MCF 10A (cell line): Measurements from ENCODE around the gene ZNF829. TPM values are rescaled to one million over a fixed set of nuclear protein-coding genes. Genes with fewer than 3 reads are reported as not detected.

Source experiments
- BruUV-seq: library from RNA; stranded (reverse); fragments of 400-500 nt; replicated peaks from 2 replicates; lab custom pipeline; 2021; lab: Mats Ljungman, UMichigan
- CTCF ChIA-PET: fragments of 300-600 bp; sonication (Branson Sonifier 250); formaldehyde crosslinking; extraction: SDS; loops from one replicate; lab custom pipeline; 2021; ENCODE audit warnings: antibody characterized with exemption, inconsistent platforms; lab: Yijun Ruan, JAX
- POLR2A ChIA-PET: fragments of 300-600, 350-650 bp; sonication (Branson Sonifier 250); formaldehyde crosslinking; extraction: SDS; loops from one replicate; lab custom pipeline; 2020; ENCODE audit warnings: antibody characterized with exemption, inconsistent platforms; lab: Yijun Ruan, JAX
- DNase-seq: peaks from one replicate; pipeline ENCODE4 v3.0.0-alpha.2; 2018; ENCODE audit not compliant: unreplicated experiment
- H3K27ac Mint-ChIP-seq: one replicate; pipeline ENCODE4 v1.8.0; 2022; ENCODE audit warnings: mild to moderate bottlenecking, low read depth, mixed read lengths; ENCODE audit not compliant: unreplicated experiment
- H3K27me3 Mint-ChIP-seq: one replicate; pipeline ENCODE4 v1.8.0; 2022; ENCODE audit warnings: mixed read lengths; ENCODE audit not compliant: insufficient read depth, unreplicated experiment
- H3K36me3 Mint-ChIP-seq: one replicate; pipeline ENCODE4 v1.8.0; 2022; ENCODE audit warnings: mild to moderate bottlenecking, moderate library complexity, mixed read lengths; ENCODE audit not compliant: insufficient read depth, unreplicated experiment
- H3K4me1 Mint-ChIP-seq: one replicate; pipeline ENCODE4 v1.8.0; 2022; ENCODE audit warnings: mixed read lengths; ENCODE audit not compliant: insufficient read depth, unreplicated experiment
- H3K4me3 Mint-ChIP-seq: one replicate; pipeline ENCODE4 v1.8.0; 2022; ENCODE audit warnings: mild to moderate bottlenecking, moderate library complexity, mixed read lengths; ENCODE audit not compliant: unreplicated experiment
- H3K9me3 Mint-ChIP-seq: one replicate; pipeline ENCODE4 v1.8.0; 2022; ENCODE audit warnings: mixed read lengths; ENCODE audit not compliant: unreplicated experiment
- CTCF ChIP-seq: fragments of 200-600 bp; IDR thresholded peaks from one replicate; pipeline ENCODE4 v1.8.0; 2022; ENCODE audit warnings: antibody characterized with exemption, mild to moderate bottlenecking; ENCODE audit not compliant: unreplicated experiment
- intact Hi-C: fragments of 100-400 bp; cut with micrococcal nuclease; formaldehyde crosslinking; loops from 2 replicates; pipeline ENCODE4 v1.14.1; 2022
- total RNA-seq: library from RNA; stranded (reverse); gene quantifications from 2 replicates; pipeline ENCODE4 v1.2.3, GENCODE V29; 2022

Gene ZNF829
- total RNA-seq, 1 experiment from 2014 or later = 3.3 TPM

- H3K36me3 Mint-ChIP-seq = peaks cover 13% of the 10 kb centered on the region
- DNase-seq = no peak
- no peaks in the 10 kb centered on the region for H3K27me3 Mint-ChIP-seq
- ChIA-PET CTCF (interaction anchor here (0.8 kb wide), 1 partner anchor 11 kb away, joined by 3 read pairs; no protein-coding TSS in a partner anchor), POLR2A (interaction anchor here (0.7 to 0.9 kb wide), 2 partner anchors 112 to 377 kb away, joined by 3 to 4 read pairs; partner anchors contain the start of genes ZNF529 and ZNF790)
- H3K4me3 Mint-ChIP-seq = no peak overlapping the region
- peaks cover 26% of the 10 kb centered on the region for H3K9me3 Mint-ChIP-seq
- no peak for TF ChIP-seq CTCF
- no TSS peak for BruUV-seq
- H3K27ac Mint-ChIP-seq = no peak overlapping the region
- no peaks in the 10 kb centered on the region for H3K4me1 Mint-ChIP-seq
- intact Hi-C loops = no loop called here
These were observed 34.4 kb upstream of the ZNF829 start for GRCh38 chr19:36950335-36951119.

- no TSS peak for BruUV-seq
- Mint-ChIP-seq H3K27ac (no peak overlapping the region), H3K4me1 (no peaks in the 10 kb centered on the region), H3K36me3 (peaks cover 27% of the 10 kb centered on the region), H3K4me3 (no peak overlapping the region), H3K9me3 (peaks cover 44% of the 10 kb centered on the region), H3K27me3 (no peaks in the 10 kb centered on the region)
- POLR2A ChIA-PET = interaction anchor here (0.8 kb wide), 1 partner anchor 253 kb away, joined by 4 read pairs; no protein-coding TSS in a partner anchor
- DNase-seq = no peak
- TF ChIP-seq CTCF = no peak
- intact Hi-C loops = no loop called here
- CTCF ChIA-PET = no interaction called here
These were observed 23.1 kb upstream of the ZNF829 start for GRCh38 chr19:36939153-36939552.

- peaks cover 11% of the 10 kb centered on the region for H3K36me3 Mint-ChIP-seq
- TF ChIP-seq CTCF = no peak
- no peak overlapping the region for H3K4me3 Mint-ChIP-seq
- ChIA-PET CTCF (no interaction called here), POLR2A (no interaction called here)
- H3K9me3 Mint-ChIP-seq = peaks cover 21% of the 10 kb centered on the region
- intact Hi-C loops = no loop called here
- H3K27ac Mint-ChIP-seq = no peak overlapping the region
- no TSS peak for BruUV-seq
- DNase-seq = no peak
- H3K4me1 Mint-ChIP-seq = no peaks in the 10 kb centered on the region
- no peaks in the 10 kb centered on the region for H3K27me3 Mint-ChIP-seq
These were observed 15.6 kb upstream of the ZNF829 start for GRCh38 chr19:36931684-36932083.

GRCh38 chr19:36918090-36918489 lies 2.0 kb upstream of the ZNF829 start:
- peak overlapping the region; percentile 26 for H3K4me3 Mint-ChIP-seq

More at GRCh38 chr19:36918090-36918489, 2.0 kb upstream of the ZNF829 start:
- BruUV-seq = no TSS peak
- ChIA-PET CTCF (interaction anchor here (0.5 kb wide), 1 partner anchor 12 kb away, joined by 3 read pairs; no protein-coding TSS in a partner anchor), POLR2A (no interaction called here)
- TF ChIP-seq CTCF = no peak
- Mint-ChIP-seq H3K27ac (peak overlapping the region; percentile 43), H3K27me3 (no peaks in the 10 kb centered on the region), H3K9me3 (peaks cover 18% of the 10 kb centered on the region), H3K4me1 (no peaks in the 10 kb centered on the region), H3K36me3 (peaks cover 48% of the 10 kb centered on the region)
- intact Hi-C loops = no loop called here
- no peak for DNase-seq
